Coronary artery (tissue), 2 donors: ENCODE measurements around the gene MTF2.
"Not testable (repeated sequence)": the region's sequence is repeated elsewhere in the genome, so short reads cannot be mapped to it uniquely, and the experiment has no call there.

ENCODE experiments used
- DNase-seq: peaks from one replicate; pipeline ENCODE4 v3.0.0-alpha.2; 2017; ENCODE audit warnings: low spot score
- H3K27ac ChIP-seq, 2 donors: fragments of 200-600 bp; sonication (generic); one replicate each; pipeline ENCODE4 v1.5.1; 2016 to 2019
- H3K4me3 ChIP-seq: fragments of 200-600 bp; sonication (generic); 2 replicates; pipeline ENCODE4 v1.5.1; 2016; ENCODE audit warnings: mild to moderate bottlenecking, moderate library complexity
- TF ChIP-seq, protein P1 (sequence below): fragments of 200-600 bp; sonication (generic); IDR thresholded peaks from one replicate; pipeline ENCODE4 v1.5.1; 2019; ENCODE audit warnings: antibody characterized with exemption

Gene MTF2

DNA sequence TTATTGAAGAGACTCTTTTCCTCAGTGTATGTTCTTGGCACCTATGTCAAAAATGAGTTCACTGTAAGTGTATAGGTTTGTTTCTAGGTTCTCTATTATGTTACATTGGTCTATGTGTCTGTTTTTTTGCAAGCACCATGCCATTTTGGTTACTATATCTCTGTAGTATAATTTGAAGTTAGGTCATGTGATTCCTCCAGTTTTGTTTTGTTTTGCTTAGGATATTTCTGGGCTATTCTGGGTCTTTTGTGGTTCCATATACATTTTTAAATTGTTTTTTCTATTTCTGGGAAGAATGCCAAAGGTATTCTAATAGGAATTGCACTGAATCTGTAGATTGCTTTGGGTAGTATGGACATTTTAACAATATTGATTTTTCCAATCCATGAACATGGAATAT, 87.9 kb downstream of the MTF2 start:
- TF ChIP-seq, protein P1, sequence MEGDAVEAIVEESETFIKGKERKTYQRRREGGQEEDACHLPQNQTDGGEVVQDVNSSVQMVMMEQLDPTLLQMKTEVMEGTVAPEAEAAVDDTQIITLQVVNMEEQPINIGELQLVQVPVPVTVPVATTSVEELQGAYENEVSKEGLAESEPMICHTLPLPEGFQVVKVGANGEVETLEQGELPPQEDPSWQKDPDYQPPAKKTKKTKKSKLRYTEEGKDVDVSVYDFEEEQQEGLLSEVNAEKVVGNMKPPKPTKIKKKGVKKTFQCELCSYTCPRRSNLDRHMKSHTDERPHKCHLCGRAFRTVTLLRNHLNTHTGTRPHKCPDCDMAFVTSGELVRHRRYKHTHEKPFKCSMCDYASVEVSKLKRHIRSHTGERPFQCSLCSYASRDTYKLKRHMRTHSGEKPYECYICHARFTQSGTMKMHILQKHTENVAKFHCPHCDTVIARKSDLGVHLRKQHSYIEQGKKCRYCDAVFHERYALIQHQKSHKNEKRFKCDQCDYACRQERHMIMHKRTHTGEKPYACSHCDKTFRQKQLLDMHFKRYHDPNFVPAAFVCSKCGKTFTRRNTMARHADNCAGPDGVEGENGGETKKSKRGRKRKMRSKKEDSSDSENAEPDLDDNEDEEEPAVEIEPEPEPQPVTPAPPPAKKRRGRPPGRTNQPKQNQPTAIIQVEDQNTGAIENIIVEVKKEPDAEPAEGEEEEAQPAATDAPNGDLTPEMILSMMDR = no peak
- DNase-seq = no peak
- no peak overlapping the region for H3K27ac ChIP-seq
- no peak overlapping the region for H3K4me3 ChIP-seq

DNA sequence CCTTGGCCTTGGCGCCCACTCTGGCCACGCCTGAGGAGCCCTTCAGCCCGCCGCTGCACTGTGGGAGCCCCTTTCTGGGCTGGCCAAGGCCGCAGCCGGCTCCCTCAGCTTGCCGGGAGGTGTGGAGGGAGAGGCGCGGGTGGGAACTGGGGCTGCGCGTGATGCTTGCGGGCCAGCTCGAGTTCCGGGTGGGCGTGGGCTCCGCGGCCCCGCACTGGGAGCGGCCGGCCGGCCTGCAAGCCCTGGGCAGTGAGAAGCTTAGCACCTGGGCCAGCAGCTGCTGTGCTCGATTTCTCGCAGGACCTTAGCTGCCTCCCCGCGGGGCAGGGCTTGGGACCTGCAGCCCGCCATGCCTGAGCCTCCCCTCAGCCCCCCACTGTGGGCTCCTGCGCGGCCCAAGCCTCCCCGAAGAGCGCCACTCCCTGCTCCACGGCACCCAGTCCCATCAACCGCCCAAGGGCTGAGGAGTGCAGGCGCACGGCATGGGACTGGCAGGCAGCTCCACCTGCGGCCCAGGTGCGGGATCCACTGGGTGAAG, 91.1 kb downstream of the MTF2 start:
- not testable (repeated sequence) for H3K27ac ChIP-seq, DNase-seq, H3K4me3 ChIP-seq

DNA sequence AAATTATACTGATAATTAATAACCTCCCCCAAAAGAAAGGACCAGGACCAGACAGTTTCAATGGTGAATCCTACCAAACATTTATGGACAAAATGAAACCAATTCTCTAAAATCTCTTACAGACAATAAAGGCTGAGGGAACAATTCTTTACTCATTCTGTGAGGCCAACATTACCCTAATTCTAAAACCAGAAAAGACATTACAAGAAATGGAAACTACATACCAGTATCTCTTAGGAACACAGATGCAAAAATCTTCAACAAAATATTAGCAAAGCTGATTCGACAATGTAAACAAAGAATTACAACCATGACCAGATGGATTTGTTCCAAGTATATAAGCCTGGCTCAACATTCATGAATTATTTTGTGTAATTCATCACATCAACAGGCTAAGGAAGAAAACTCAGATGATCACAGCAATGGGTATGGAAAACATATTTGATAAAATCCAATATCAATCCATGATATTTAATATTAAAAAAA, 92.5 kb downstream of the MTF2 start:
- Histone ChIP-seq H3K27ac (no peak overlapping the region), H3K4me3 (no peak overlapping the region)
- TF ChIP-seq, protein P1 = no peak
- DNase-seq = no peak

DNA sequence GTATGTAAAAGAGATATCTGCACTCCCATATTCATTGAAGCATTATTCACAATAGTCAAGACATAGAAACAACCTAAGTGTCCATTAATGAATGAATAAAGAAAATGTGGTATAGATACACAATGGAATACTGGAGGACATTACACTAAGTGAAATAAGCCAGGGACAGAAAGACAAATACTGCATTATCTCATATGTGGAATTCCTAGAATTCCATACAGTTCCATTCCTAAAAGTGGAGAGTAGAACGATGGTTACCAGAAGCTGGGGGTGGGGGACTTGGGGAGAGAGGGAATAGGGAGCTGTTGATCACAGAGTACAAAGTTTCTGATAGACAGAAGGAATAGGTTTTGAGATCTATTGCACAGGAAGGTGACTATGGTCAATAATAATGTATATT, 93.7 kb downstream of the MTF2 start:
- no peak overlapping the region for H3K4me3 ChIP-seq
- DNase-seq = no peak
- TF ChIP-seq, protein P1 = no peak
- H3K27ac ChIP-seq = no peak overlapping the region

DNA sequence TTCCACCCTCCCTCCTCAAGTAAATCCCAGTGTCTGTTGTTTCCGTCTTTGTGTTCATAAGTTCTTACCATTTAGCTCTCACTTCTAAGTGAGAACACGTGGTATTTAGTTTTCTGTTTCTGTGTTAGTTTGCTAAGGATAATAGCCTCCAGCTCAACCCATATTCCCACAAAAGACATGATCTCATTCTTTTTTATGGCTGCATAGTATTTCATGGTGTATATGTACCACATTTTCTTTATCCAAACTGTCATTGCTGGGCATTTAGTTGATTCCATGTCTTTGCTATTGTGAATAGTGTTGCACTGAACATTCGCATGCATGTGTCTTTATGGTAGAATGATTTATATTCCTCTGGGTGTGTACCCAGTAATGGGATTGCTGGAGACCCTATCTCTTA, 95.6 kb downstream of the MTF2 start:
- not testable (repeated sequence) for H3K4me3 ChIP-seq, DNase-seq, H3K27ac ChIP-seq

DNA sequence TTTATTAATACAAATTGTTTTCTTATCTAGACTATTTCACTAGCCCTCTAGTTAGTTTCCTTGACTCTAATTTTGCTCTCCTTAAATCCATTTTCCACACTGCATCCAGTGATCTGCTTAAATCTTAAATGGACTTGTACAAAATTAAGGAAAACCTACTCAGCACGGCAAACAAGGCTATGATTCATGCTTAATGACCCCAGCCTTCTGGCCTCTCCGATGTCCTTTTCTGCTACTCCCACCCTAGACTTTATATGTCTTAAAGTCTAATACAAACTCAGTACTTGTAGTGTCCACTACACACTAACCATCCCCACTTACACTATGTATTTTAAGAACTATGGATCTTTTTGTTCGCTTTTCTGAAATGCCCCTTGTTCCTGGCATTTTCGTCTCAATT, 98.9 kb downstream of the MTF2 start:
- H3K4me3 ChIP-seq = peak overlapping the region; percentile 98
- no peak for DNase-seq
- TF ChIP-seq, protein P1 = no peak
- H3K27ac ChIP-seq = peak overlapping the region in 1 of 2 donors; percentile 11

DNA sequence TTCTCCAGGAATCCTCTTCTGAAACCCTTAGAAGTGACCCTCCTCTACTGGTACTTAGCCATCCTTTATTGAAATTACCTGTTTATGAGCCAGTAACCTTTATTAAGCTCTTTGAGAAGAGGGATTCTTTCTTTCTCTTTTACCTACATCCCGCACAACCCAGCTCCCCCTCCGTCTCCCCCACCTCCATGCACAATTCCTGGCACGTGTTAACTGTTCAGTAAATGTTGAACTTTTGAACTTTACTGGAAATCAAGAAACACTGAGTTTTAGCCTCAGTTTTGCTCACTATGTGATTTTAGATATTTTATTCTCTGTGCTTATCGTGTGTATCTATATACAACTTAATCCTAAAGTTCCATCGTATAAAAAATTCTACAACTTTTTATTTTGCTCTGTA, 99.3 kb downstream of the MTF2 start:
- TF ChIP-seq, protein P1 = no peak
- peak overlapping the region in 1 of 2 donors; percentile 11 for H3K27ac ChIP-seq
- DNase-seq = no peak
- H3K4me3 ChIP-seq = peak overlapping the region; percentile 98

DNA sequence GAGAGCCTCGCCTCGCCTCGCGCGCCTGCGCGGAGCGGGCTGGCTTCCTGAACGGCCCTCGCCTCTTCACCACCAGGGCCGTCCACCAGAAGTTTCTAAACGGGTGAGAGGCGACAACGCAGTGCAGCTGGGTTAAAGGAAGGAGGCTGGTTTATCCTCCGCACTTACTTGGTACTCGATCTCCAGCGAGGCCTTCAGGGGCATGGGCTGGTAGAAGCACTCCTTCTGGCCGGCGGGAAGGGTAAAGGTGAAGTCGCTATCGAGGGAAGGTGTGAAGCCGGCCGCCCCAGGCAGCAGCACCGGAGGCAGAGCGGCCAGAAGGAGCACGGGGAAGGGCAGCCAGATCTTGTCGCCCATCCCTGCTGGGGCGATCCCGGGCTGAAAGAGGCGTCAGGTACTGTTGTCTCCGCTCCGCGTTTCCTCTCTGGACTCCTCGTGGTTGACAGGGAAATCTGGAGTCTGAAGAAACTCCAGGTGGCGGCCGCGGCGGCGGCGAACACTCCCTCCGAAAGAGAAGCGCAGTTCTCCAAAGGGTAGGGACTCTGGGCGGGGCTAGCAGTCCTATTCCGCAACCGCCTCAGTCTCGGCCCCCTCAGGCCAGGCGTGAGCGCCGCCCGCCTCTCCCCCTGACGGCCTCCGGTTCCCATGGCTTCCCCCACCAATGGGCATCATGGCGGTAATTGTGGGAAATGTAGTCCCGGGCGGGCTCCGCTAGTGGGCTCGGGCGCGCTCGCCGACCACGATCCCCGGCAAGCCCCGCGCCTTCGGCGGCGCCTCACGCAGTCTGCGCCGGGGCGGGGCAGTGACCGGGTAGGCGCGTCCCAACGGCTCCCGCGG, 101.0 kb downstream of the MTF2 start, which contains the start of gene TMED5:
TMED5 (minus strand) TSS at position 528 of the 837 bp plus-strand sequence; CDS start at position 357, 171 bp downstream.
- TF ChIP-seq, protein P1 = no peak
- peak within 1 kb of the TSS; percentile 98 for H3K4me3 ChIP-seq
- peak; percentile 99 for DNase-seq
- peak within 1 kb of the TSS; percentile 98 to 100 for H3K27ac ChIP-seq
